ENCODE results near the gene EDN1.

EDN1 gene

DNA sequence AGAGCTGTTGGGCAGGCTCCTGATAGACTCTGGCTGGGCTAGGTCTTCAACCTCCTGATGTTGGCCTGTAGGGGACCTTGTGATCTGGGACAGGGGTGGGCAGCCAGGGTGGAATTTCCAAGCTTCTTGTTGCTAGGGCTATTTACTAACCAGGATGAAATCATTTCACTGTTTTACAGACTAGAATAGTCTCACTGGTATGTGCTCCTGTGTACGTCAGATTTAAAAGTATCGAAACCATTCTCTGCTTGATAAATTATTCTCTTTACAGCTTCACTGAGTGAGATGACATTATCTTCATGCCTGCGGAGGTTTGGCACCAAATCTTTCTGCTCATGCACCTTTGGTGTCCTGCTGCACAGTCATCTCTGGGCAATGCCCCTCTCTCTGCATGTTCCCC lies 10.9 kb downstream of the EDN1 start:
- Histone ChIP-seq H3K9ac (ENCODE audit: low read length in 5 of 5) (no peak overlapping the region), H3K9me3 (ENCODE audit: control insufficient read depth in 5 of 5, low read length in 5 of 5) (no peaks in the 10 kb centered on the region), H3K36me3 (ENCODE audit: control insufficient read depth in 5 of 5, insufficient read depth in 5 of 5, low read length in 5 of 5) (peaks cover 0 to 3% (median 0%) of the 10 kb centered on the region in 5 donors)

DNA sequence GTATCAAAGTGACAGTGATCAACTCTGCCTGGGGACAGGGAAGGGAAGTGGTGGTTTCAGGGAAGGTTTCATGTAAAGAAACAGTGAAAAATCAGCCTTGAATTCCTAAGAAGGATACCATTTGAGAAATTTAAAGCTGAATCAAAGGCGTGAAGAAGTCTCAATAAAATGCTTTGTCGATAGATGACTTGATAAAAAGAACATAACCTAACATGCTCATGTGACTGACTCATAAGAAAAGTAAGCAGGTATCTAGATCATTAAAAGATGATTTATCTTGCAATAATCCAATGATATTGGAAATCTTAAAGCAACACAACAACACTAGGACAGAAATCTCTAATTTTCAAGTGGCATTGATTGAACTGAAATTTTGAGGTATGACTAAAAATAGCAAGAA lies 14.3 kb downstream of the EDN1 start:
- H3K36me3 ChIP-seq (ENCODE audit: control insufficient read depth in 5 of 5, insufficient read depth in 5 of 5, low read length in 5 of 5): no peaks in the 10 kb centered on the region
- no peaks in the 10 kb centered on the region for H3K27me3 ChIP-seq (ENCODE audit: control insufficient read depth in 5 of 5, insufficient read depth in 4 of 5, low read length in 5 of 5)
- no peak overlapping the region for H3K27ac ChIP-seq (ENCODE audit: low read depth, low read length)
- H3K9me3 ChIP-seq (ENCODE audit: control insufficient read depth in 5 of 5, low read length in 5 of 5): peaks cover 0 to 3% (median 0%) of the 10 kb centered on the region in 5 donors
- H3K4me3 ChIP-seq (ENCODE audit: low read depth in 1 of 5, low read length in 5 of 5): no peak overlapping the region
- H3K9ac ChIP-seq (ENCODE audit: low read length in 5 of 5): no peak overlapping the region
- no peaks in the 10 kb centered on the region for H3K4me1 ChIP-seq (ENCODE audit: control insufficient read depth in 5 of 5, insufficient read depth in 5 of 5, low read length in 5 of 5)

More for the DNA sequence above, 10.9 kb downstream of the EDN1 start:
- no peak overlapping the region for H3K27ac ChIP-seq (ENCODE audit: low read depth, low read length)
- H3K4me1 ChIP-seq (ENCODE audit: control insufficient read depth in 5 of 5, insufficient read depth in 5 of 5, low read length in 5 of 5): peaks cover 0 to 4% (median 3%) of the 10 kb centered on the region in 5 donors
- H3K27me3 ChIP-seq (ENCODE audit: control insufficient read depth in 5 of 5, insufficient read depth in 4 of 5, low read length in 5 of 5): no peaks in the 10 kb centered on the region
- H3K4me3 ChIP-seq (ENCODE audit: low read depth in 1 of 5, low read length in 5 of 5): no peak overlapping the region

DNA sequence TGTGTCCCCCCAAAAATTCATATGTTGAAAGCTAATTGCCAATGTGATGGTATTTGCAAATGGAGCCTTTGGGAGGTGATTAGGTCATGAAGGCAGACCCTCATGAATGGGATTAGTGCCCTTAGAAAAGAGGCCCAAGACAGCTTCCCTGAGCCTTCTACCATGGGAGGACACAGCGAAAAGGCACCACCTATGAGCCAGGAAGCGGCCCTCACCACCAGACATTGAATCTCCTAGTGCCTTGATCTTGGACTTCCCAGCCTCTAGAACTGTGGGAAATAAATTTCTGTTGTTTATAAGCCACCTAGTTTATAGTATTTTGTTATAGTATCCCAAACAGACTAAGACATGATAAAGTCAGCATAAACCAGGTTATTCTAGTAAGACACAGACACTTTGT lies 18.9 kb downstream of the EDN1 start:
- Histone ChIP-seq H3K36me3 (ENCODE audit: control insufficient read depth in 5 of 5, insufficient read depth in 5 of 5, low read length in 5 of 5) (no peaks in the 10 kb centered on the region), H3K9ac (ENCODE audit: low read length in 5 of 5) (no peak overlapping the region), H3K4me3 (ENCODE audit: low read depth in 1 of 5, low read length in 5 of 5) (no peak overlapping the region), H3K27ac (ENCODE audit: low read depth, low read length) (no peak overlapping the region), H3K27me3 (ENCODE audit: control insufficient read depth in 5 of 5, insufficient read depth in 4 of 5, low read length in 5 of 5) (no peaks in the 10 kb centered on the region), H3K4me1 (ENCODE audit: control insufficient read depth in 5 of 5, insufficient read depth in 5 of 5, low read length in 5 of 5) (peaks cover 0 to 3% (median 0%) of the 10 kb centered on the region in 5 donors), H3K9me3 (ENCODE audit: control insufficient read depth in 5 of 5, low read length in 5 of 5) (peaks cover 0 to 3% (median 0%) of the 10 kb centered on the region in 5 donors)

DNA sequence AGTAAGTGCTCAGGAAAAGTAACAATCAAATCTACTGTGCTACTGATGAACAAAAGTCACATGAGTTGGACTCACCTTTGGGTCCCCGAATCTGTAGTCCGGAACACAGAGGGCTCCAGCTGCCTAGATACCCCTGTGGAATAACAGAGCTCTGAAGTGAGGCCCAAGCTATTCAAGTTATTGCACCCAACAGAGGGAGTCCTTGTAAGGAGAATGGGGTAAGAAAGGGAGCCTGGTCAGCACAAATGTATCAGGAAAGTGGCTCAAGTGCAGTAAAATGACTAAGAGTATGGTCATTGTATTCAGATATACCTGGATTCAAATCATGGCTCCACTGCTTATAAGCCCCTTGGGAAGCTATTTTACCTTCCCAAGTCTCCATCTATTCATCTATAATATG lies 20.9 kb downstream of the EDN1 start:
- no peak overlapping the region for H3K27ac ChIP-seq (ENCODE audit: low read depth, low read length)
- H3K9me3 ChIP-seq (ENCODE audit: control insufficient read depth in 5 of 5, low read length in 5 of 5): peaks cover 0 to 3% (median 0%) of the 10 kb centered on the region in 5 donors
- no peak overlapping the region for H3K4me3 ChIP-seq (ENCODE audit: low read depth in 1 of 5, low read length in 5 of 5)
- no peaks in the 10 kb centered on the region for H3K36me3 ChIP-seq (ENCODE audit: control insufficient read depth in 5 of 5, insufficient read depth in 5 of 5, low read length in 5 of 5)
- no peak overlapping the region for H3K9ac ChIP-seq (ENCODE audit: low read length in 5 of 5)
- H3K27me3 ChIP-seq (ENCODE audit: control insufficient read depth in 5 of 5, insufficient read depth in 4 of 5, low read length in 5 of 5): no peaks in the 10 kb centered on the region
- H3K4me1 ChIP-seq (ENCODE audit: control insufficient read depth in 5 of 5, insufficient read depth in 5 of 5, low read length in 5 of 5): peaks cover 0 to 8% (median 0%) of the 10 kb centered on the region in 5 donors

DNA sequence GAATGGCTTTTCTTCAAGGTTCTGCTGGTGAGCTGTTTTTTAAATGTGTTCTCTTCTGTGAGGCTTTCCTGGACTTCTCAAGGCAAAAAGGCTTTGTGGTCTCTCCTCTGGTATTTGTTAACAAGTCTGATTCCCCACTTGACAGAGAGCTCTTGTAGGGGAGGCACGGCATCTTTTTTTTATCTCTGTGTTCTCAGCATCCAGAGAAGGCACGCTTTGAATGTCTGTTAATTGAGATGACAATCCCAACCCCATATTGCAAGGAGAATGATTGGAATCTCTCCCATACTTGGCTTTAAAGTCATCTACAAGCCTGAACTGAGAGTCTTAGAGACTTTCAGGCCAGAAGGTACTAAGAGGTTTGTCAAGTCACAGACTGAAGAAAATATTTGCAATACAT lies 22.6 kb downstream of the EDN1 start:
- peaks cover 0 to 8% (median 0%) of the 10 kb centered on the region in 5 donors for H3K4me1 ChIP-seq (ENCODE audit: control insufficient read depth in 5 of 5, insufficient read depth in 5 of 5, low read length in 5 of 5)
- H3K27ac ChIP-seq (ENCODE audit: low read depth, low read length): no peak overlapping the region

DNA sequence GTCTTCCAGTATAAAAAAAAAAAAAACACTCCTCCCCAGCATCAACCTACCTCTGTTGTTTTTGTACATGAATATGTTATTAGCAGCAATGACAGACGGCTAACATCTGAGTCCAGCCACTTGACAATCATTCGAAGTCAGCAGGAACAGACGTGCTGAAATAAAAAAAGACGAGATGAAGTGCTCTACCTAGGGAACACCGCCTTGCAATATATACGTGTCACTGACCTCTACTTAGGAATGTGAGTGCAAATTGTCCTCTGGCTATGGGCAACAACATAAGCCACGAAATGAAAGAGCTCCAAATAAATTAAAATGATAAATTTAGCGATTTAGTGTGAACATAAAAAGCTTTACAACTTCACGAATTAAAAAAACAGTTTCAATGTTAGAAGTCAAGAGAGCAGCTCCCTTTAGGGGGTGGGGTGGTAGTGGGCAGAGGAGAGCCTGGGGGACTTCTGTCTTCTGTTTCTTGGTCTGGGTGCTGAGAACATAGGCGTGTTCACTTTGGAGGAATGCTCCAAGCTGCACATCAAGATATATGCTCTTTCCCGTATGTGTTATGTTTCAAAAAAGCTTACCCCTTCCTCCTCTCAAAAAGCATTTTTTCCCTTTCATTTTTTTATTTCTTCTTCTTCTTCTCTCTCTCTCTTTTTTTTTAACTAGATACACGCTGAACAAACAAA lies 23.3 kb downstream of the EDN1 start:
- H3K4me1 ChIP-seq (ENCODE audit: control insufficient read depth in 5 of 5, insufficient read depth in 5 of 5, low read length in 5 of 5): peaks cover 0 to 8% (median 0%) of the 10 kb centered on the region in 5 donors
- H3K27ac ChIP-seq (ENCODE audit: low read depth, low read length): no peak overlapping the region
- H3K36me3 ChIP-seq (ENCODE audit: control insufficient read depth in 5 of 5, insufficient read depth in 5 of 5, low read length in 5 of 5): no peaks in the 10 kb centered on the region
- no peaks in the 10 kb centered on the region for H3K27me3 ChIP-seq (ENCODE audit: control insufficient read depth in 5 of 5, insufficient read depth in 4 of 5, low read length in 5 of 5)
- no peak overlapping the region for H3K9ac ChIP-seq (ENCODE audit: low read length in 5 of 5)
- H3K9me3 ChIP-seq (ENCODE audit: control insufficient read depth in 5 of 5, low read length in 5 of 5): peaks cover 0 to 6% (median 3%) of the 10 kb centered on the region in 5 donors
- H3K4me3 ChIP-seq (ENCODE audit: low read depth in 1 of 5, low read length in 5 of 5): no peak overlapping the region

More for the DNA sequence above, 22.6 kb downstream of the EDN1 start:
- no peak overlapping the region for H3K9ac ChIP-seq (ENCODE audit: low read length in 5 of 5)
- H3K9me3 ChIP-seq (ENCODE audit: control insufficient read depth in 5 of 5, low read length in 5 of 5): peaks cover 0 to 3% (median 0%) of the 10 kb centered on the region in 5 donors
- H3K4me3 ChIP-seq (ENCODE audit: low read depth in 1 of 5, low read length in 5 of 5): no peak overlapping the region
- H3K27me3 ChIP-seq (ENCODE audit: control insufficient read depth in 5 of 5, insufficient read depth in 4 of 5, low read length in 5 of 5): no peaks in the 10 kb centered on the region
- no peaks in the 10 kb centered on the region for H3K36me3 ChIP-seq (ENCODE audit: control insufficient read depth in 5 of 5, insufficient read depth in 5 of 5, low read length in 5 of 5)

DNA sequence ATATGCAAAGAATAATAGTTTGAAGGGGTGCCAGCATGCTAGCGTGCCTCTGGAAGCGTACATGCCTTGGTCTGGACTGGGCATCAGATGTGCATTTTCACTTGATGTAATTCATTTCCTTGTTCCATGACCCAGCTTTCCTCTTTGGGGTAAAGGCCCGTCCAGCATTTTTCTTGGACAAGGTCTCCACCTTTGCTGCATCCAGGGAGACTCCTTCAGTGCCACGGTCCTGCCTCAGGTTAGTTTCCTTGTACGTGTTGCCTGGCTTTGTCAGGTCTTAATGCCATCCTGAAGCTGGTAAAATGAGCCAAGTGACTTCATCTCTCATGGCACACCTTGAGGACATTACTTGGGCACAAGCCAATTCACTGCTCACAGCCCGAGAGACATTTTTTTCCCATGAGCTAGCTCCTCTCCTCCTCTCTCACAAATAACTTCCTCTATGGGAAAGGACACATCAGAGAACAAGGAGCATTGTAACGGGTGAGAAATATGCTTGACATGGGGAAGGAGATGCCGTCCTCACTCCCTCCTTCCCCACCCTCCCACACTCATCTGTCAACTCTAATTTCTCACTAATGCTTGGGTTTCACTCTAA lies 23.9 kb downstream of the EDN1 start:
- Histone ChIP-seq H3K27ac (ENCODE audit: low read depth, low read length) (no peak overlapping the region), H3K27me3 (ENCODE audit: control insufficient read depth in 5 of 5, insufficient read depth in 4 of 5, low read length in 5 of 5) (no peaks in the 10 kb centered on the region)

DNA sequence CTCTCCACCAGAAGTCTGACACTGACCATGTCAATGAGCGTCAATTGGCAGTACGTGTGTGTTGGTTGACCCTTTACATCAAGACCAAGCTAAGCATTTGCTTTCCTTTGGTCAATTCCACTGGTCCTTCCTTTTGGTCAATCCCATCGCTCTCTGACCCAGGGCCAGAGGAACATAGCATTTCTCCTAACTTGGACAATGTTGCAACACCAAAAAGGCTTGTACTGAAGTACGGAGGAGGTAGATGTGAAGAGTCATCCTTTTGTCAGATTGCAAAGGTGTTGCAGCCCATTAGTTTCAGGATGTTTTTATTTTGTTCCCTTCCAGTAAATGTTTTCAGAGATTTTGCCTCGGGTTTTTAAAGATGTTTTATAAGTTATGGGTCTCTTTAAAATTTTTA lies 24.6 kb downstream of the EDN1 start:
- H3K4me3 ChIP-seq (ENCODE audit: low read depth in 1 of 5, low read length in 5 of 5): no peak overlapping the region
- peaks cover 0 to 8% (median 0%) of the 10 kb centered on the region in 5 donors for H3K4me1 ChIP-seq (ENCODE audit: control insufficient read depth in 5 of 5, insufficient read depth in 5 of 5, low read length in 5 of 5)
- H3K9me3 ChIP-seq (ENCODE audit: control insufficient read depth in 5 of 5, low read length in 5 of 5): peaks cover 0 to 10% (median 5%) of the 10 kb centered on the region in 5 donors
- H3K36me3 ChIP-seq (ENCODE audit: control insufficient read depth in 5 of 5, insufficient read depth in 5 of 5, low read length in 5 of 5): no peaks in the 10 kb centered on the region
- no peak overlapping the region for H3K27ac ChIP-seq (ENCODE audit: low read depth, low read length)
- H3K9ac ChIP-seq (ENCODE audit: low read length in 5 of 5): no peak overlapping the region
- H3K27me3 ChIP-seq (ENCODE audit: control insufficient read depth in 5 of 5, insufficient read depth in 4 of 5, low read length in 5 of 5): no peaks in the 10 kb centered on the region

More for the DNA sequence above, 23.9 kb downstream of the EDN1 start:
- Histone ChIP-seq H3K9ac (ENCODE audit: low read length in 5 of 5) (no peak overlapping the region), H3K36me3 (ENCODE audit: control insufficient read depth in 5 of 5, insufficient read depth in 5 of 5, low read length in 5 of 5) (no peaks in the 10 kb centered on the region), H3K9me3 (ENCODE audit: control insufficient read depth in 5 of 5, low read length in 5 of 5) (peaks cover 0 to 9% (median 5%) of the 10 kb centered on the region in 5 donors), H3K4me3 (ENCODE audit: low read depth in 1 of 5, low read length in 5 of 5) (no peak overlapping the region), H3K4me1 (ENCODE audit: control insufficient read depth in 5 of 5, insufficient read depth in 5 of 5, low read length in 5 of 5) (peaks cover 0 to 8% (median 0%) of the 10 kb centered on the region in 5 donors)

DNA sequence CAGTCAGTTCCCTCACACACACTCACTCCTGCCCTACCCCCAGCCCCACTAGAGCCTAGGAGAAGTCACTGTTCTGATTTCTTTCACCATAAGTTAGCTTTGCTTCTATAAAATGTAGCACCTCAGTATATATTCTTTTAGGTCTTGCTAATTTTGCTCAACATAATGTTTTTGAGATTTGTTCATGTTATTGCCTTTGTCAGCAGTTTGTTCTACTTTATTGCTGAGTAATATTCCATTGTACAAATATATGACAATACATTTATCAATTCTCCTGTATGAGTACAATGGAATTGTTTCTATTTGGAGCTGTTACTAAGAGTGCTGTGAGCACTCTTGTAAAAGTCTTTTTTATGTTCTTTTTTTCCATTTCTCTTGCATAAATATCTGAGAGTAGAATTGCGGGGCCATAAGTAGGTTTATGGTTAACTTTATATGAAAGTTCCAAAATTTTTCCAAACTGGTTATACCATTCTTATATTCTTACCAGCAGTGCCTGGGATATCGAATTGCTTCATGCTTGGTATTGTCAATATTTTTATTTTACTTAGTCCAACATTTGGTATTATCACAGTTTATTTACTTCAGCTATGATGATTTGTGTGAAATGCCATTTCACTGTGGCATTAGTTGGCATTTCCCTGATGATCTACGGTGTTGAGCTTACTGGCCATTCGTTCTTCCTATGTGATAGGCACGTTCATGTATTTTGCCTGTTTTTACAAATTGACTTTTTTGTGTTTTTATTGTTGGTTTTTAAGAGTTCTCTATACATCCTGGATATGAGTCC lies 25.3 kb downstream of the EDN1 start:
- H3K9me3 ChIP-seq (ENCODE audit: control insufficient read depth in 5 of 5, low read length in 5 of 5): peaks cover 0 to 10% (median 5%) of the 10 kb centered on the region in 5 donors
- H3K4me3 ChIP-seq (ENCODE audit: low read depth in 1 of 5, low read length in 5 of 5): no peak overlapping the region
- H3K27me3 ChIP-seq (ENCODE audit: control insufficient read depth in 5 of 5, insufficient read depth in 4 of 5, low read length in 5 of 5): no peaks in the 10 kb centered on the region
- H3K27ac ChIP-seq (ENCODE audit: low read depth, low read length): no peak overlapping the region
- no peak overlapping the region for H3K9ac ChIP-seq (ENCODE audit: low read length in 5 of 5)
- H3K4me1 ChIP-seq (ENCODE audit: control insufficient read depth in 5 of 5, insufficient read depth in 5 of 5, low read length in 5 of 5): peaks cover 0 to 8% (median 0%) of the 10 kb centered on the region in 5 donors
- no peaks in the 10 kb centered on the region for H3K36me3 ChIP-seq (ENCODE audit: control insufficient read depth in 5 of 5, insufficient read depth in 5 of 5, low read length in 5 of 5)

DNA sequence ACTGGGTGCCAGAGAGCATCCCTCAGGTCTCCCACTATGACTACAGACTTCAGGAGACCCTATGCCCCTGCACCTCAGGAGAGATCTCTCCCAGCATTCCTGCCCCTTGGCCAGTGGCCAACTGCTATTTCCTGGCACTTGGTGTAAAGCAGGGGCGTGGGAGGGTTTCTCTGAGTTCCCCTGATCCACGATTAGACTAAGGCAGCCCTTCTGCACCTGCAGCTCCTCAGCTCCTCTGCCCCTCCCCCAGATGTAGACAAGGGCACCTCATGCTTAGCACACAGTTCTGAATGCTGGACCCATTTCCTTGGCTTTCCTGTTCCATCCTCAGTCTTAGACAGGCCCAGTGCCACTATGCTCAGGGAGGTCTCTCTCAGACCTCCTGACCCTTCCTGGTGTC lies 28.6 kb downstream of the EDN1 start:
- peaks cover 0 to 8% (median 0%) of the 10 kb centered on the region in 5 donors for H3K4me1 ChIP-seq (ENCODE audit: control insufficient read depth in 5 of 5, insufficient read depth in 5 of 5, low read length in 5 of 5)
- no peak overlapping the region for H3K27ac ChIP-seq (ENCODE audit: low read depth, low read length)
- peaks cover 0 to 3% (median 0%) of the 10 kb centered on the region in 5 donors for H3K27me3 ChIP-seq (ENCODE audit: control insufficient read depth in 5 of 5, insufficient read depth in 4 of 5, low read length in 5 of 5)
- H3K9me3 ChIP-seq (ENCODE audit: control insufficient read depth in 5 of 5, low read length in 5 of 5): peaks cover 0 to 10% (median 5%) of the 10 kb centered on the region in 5 donors
- no peaks in the 10 kb centered on the region for H3K36me3 ChIP-seq (ENCODE audit: control insufficient read depth in 5 of 5, insufficient read depth in 5 of 5, low read length in 5 of 5)
- no peak overlapping the region for H3K4me3 ChIP-seq (ENCODE audit: low read depth in 1 of 5, low read length in 5 of 5)
- H3K9ac ChIP-seq (ENCODE audit: low read length in 5 of 5): no peak overlapping the region

Data from subcutaneous abdominal adipose tissue (tissue), 5 donors.